HepG2 (cell line): ENCODE data around the gene WDR81. TPM values are rescaled to one million over a fixed set of nuclear protein-coding genes. Genes with fewer than 3 reads are reported as not detected.

Source experiments
- CENPX ChIP-seq: sonication (generic); formaldehyde crosslinking; IDR thresholded peaks from 2 replicates; pipeline ENCODE4 v1.9.0; 2021; ENCODE audit warnings: mild to moderate bottlenecking, missing genetic modification reagents, moderate library complexity
- ESRRA ChIP-seq: sonication (generic); formaldehyde crosslinking; IDR thresholded peaks from 2 replicates; pipeline ENCODE4 v1.5.1; 2020; ENCODE audit warnings: mild to moderate bottlenecking, low read depth, missing genetic modification reagents
- MXD4 ChIP-seq: IDR thresholded peaks from 2 replicates; pipeline ENCODE4 v1.6.1; 2016; ENCODE audit warnings: mild to moderate bottlenecking, missing biosample characterization, missing genetic modification reagents
- NKX3-1 ChIP-seq: sonication (generic); formaldehyde crosslinking; IDR thresholded peaks from 2 replicates; pipeline ENCODE4 v1.5.0; 2020; ENCODE audit warnings: missing genetic modification reagents
- PRDM10 ChIP-seq: sonication (generic); formaldehyde crosslinking; IDR thresholded peaks from 2 replicates; pipeline ENCODE4 v1.4.0; 2020; ENCODE audit warnings: low read depth, missing genetic modification reagents
- SAP130 ChIP-seq: IDR thresholded peaks from 2 replicates; pipeline ENCODE4 v1.6.1; 2016; ENCODE audit warnings: low read depth
- SNRNP70 ChIP-seq: fragments of 200-400 bp; formaldehyde crosslinking; IDR thresholded peaks from 2 replicates; pipeline ENCODE4 v1.6.1; 2017; ENCODE audit warnings: mild to moderate bottlenecking, low read depth, low read length, moderate library complexity
- TAF15 ChIP-seq: fragments of 200-400 bp; formaldehyde crosslinking; IDR thresholded peaks from one replicate; pipeline ENCODE4 v1.6.1; 2018; ENCODE audit warnings: mild to moderate bottlenecking, low read depth, low read length; ENCODE audit not compliant: poor library complexity, severe bottlenecking
- TCF7L2 ChIP-seq: IDR thresholded peaks from 2 replicates; pipeline ENCODE4 v1.6.1; 2011; ENCODE audit warnings: mild to moderate bottlenecking, low read depth, low read length, moderate library complexity
- ZBTB7B ChIP-seq: sonication (generic); formaldehyde crosslinking; IDR thresholded peaks from 2 replicates; pipeline ENCODE4 v1.4.0; 2020; ENCODE audit warnings: missing genetic modification reagents
- ZMYM3 ChIP-seq: sonication (generic); formaldehyde crosslinking; IDR thresholded peaks from 2 replicates; pipeline ENCODE4 v1.5.1; 2020; ENCODE audit warnings: mild to moderate bottlenecking, missing genetic modification reagents
- ZNF792 ChIP-seq: IDR thresholded peaks from 2 replicates; pipeline ENCODE4 v1.6.1; 2016
- ZNF878 ChIP-seq: sonication (generic); formaldehyde crosslinking; IDR thresholded peaks from 2 replicates; pipeline ENCODE4 v1.8.1; 2023; ENCODE audit warnings: mild to moderate bottlenecking, missing genetic modification reagents, moderate library complexity
- polyA plus RNA-seq, 8 experiments: library from polyadenylated mRNA; depleted of rRNA in 3 of 8; stranded (reverse) in 7 of 8; unstranded in 1 of 8; fragments of >200 nt; fragmentation: Illumina TruSeq in 4 of 8; extraction: Trizol in 4 of 8; gene quantifications; 2 replicates each; pipeline versions ENCODE4 v1.2.1 to v1.2.3, GENCODE V29; 2011 to 2016; ENCODE audit warnings: low read depth in 4 of 8, missing spikeins in 1 of 8, mixed read lengths in 1 of 8; ENCODE audit not compliant: insufficient read depth in 1 of 8
- total RNA-seq, 5 experiments: library from RNA; depleted of rRNA; stranded (reverse); fragments of >200 nt; fragmentation: Illumina TruSeq; extraction: Trizol; gene quantifications; 2 replicates each; pipeline ENCODE4 v1.2.3, GENCODE V29; 2016; ENCODE audit warnings: low read depth in 1 of 5
- TF ChIP-seq, protein P1 (sequence below): sonication (generic); formaldehyde crosslinking; IDR thresholded peaks from 2 replicates; pipeline ENCODE4 v1.4.0; 2020; ENCODE audit warnings: low read depth, mild to moderate bottlenecking, missing genetic modification reagents
- TF ChIP-seq, protein P2 (sequence below): sonication (generic); formaldehyde crosslinking; IDR thresholded peaks from 2 replicates; pipeline ENCODE4 v1.4.0; 2020; ENCODE audit warnings: missing genetic modification reagents
- TF ChIP-seq, protein P3 (sequence below): sonication (generic); formaldehyde crosslinking; IDR thresholded peaks from 2 replicates; pipeline ENCODE4 v1.8.0; 2022; ENCODE audit warnings: missing genetic modification reagents, mild to moderate bottlenecking, moderate library complexity, borderline replicate concordance
- TF ChIP-seq, protein P4 (sequence below): sonication (generic); formaldehyde crosslinking; IDR thresholded peaks from 2 replicates; pipeline ENCODE4 v1.4.0; 2020; ENCODE audit warnings: mild to moderate bottlenecking, missing genetic modification reagents
- TF ChIP-seq, protein P5 (sequence below): sonication (generic); formaldehyde crosslinking; IDR thresholded peaks from 2 replicates; pipeline ENCODE4 v1.8.0; 2022; ENCODE audit warnings: mild to moderate bottlenecking, missing genetic modification reagents, borderline replicate concordance

Gene WDR81
- total and polyA plus RNA-seq, 2 of the 13 experiments (the other 11 are each of a cell fraction or from before 2014, with no cell fraction given), result 9.1 to 16.7 TPM

- TF ChIP-seq, protein P1, sequence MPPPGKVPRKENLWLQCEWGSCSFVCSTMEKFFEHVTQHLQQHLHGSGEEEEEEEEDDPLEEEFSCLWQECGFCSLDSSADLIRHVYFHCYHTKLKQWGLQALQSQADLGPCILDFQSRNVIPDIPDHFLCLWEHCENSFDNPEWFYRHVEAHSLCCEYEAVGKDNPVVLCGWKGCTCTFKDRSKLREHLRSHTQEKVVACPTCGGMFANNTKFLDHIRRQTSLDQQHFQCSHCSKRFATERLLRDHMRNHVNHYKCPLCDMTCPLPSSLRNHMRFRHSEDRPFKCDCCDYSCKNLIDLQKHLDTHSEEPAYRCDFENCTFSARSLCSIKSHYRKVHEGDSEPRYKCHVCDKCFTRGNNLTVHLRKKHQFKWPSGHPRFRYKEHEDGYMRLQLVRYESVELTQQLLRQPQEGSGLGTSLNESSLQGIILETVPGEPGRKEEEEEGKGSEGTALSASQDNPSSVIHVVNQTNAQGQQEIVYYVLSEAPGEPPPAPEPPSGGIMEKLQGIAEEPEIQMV (CRISPR knock-in tag), result no peak
- no peak for TF ChIP-seq TAF15
- TF ChIP-seq PRDM10, result no peak
- TF ChIP-seq, protein P2, sequence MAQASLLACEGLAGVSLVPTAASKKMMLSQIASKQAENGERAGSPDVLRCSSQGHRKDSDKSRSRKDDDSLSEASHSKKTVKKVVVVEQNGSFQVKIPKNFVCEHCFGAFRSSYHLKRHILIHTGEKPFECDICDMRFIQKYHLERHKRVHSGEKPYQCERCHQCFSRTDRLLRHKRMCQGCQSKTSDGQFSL, result no peak
- TF ChIP-seq MXD4 (CRISPR knock-in tag), result no peak
- 0 out of 2 replicates have a peak, but pooled peaks have one; percentile 36 for TF ChIP-seq ESRRA (CRISPR knock-in tag)
- TF ChIP-seq TCF7L2, result no peak
- TF ChIP-seq, protein P3, sequence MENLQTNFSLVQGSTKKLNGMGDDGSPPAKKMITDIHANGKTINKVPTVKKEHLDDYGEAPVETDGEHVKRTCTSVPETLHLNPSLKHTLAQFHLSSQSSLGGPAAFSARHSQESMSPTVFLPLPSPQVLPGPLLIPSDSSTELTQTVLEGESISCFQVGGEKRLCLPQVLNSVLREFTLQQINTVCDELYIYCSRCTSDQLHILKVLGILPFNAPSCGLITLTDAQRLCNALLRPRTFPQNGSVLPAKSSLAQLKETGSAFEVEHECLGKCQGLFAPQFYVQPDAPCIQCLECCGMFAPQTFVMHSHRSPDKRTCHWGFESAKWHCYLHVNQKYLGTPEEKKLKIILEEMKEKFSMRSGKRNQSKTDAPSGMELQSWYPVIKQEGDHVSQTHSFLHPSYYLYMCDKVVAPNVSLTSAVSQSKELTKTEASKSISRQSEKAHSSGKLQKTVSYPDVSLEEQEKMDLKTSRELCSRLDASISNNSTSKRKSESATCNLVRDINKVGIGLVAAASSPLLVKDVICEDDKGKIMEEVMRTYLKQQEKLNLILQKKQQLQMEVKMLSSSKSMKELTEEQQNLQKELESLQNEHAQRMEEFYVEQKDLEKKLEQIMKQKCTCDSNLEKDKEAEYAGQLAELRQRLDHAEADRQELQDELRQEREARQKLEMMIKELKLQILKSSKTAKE (CRISPR knock-in tag), result no peak
- TF ChIP-seq CENPX (CRISPR knock-in tag), result no peak
- TF ChIP-seq ZNF792, result no peak
- peak; percentile 39; the same call in 1 of the 2 replicates for TF ChIP-seq ZMYM3 (CRISPR knock-in tag)
- TF ChIP-seq ZBTB7B (CRISPR knock-in tag), result no peak
- TF ChIP-seq ZNF878 (CRISPR knock-in tag), result no peak
- TF ChIP-seq, protein P4, sequence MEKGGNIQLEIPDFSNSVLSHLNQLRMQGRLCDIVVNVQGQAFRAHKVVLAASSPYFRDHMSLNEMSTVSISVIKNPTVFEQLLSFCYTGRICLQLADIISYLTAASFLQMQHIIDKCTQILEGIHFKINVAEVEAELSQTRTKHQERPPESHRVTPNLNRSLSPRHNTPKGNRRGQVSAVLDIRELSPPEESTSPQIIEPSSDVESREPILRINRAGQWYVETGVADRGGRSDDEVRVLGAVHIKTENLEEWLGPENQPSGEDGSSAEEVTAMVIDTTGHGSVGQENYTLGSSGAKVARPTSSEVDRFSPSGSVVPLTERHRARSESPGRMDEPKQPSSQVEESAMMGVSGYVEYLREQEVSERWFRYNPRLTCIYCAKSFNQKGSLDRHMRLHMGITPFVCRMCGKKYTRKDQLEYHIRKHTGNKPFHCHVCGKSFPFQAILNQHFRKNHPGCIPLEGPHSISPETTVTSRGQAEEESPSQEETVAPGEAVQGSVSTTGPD (CRISPR knock-in tag), result no peak
- no peak for TF ChIP-seq SNRNP70
- TF ChIP-seq, protein P5, sequence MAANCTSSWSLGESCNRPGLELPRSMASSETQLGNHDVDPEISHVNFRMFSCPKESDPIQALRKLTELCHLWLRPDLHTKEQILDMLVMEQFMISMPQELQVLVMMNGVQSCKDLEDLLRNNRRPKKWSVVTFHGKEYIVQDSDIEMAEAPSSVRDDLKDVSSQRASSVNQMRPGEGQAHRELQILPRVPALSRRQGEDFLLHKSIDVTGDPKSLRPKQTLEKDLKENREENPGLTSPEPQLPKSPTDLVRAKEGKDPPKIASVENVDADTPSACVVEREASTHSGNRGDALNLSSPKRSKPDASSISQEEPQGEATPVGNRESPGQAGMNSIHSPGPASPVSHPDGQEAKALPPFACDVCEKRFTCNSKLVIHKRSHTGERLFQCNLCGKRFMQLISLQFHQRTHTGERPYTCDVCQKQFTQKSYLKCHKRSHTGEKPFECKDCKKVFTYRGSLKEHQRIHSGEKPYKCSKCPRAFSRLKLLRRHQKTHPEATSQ (CRISPR knock-in tag), result no peak
- TF ChIP-seq NKX3-1 (CRISPR knock-in tag), result no peak
- peak; percentile 42; the same call in 1 of the 2 replicates for TF ChIP-seq SAP130 (CRISPR knock-in tag)
Measured at GRCh38 chr17:1720856-1721386, 3.6 kb upstream of the WDR81 start (continued).
